Progenitor cell of endocrine pancreas (in vitro differentiated cells): ENCODE measurements around the gene EVI2A. TPM values are rescaled to one million over a fixed set of nuclear protein-coding genes. Genes with fewer than 3 reads are reported as not detected.

Experiments
- DNase-seq: peaks from one replicate; pipeline ENCODE4 v3.0.0; 2021; ENCODE audit warnings: low spot score; ENCODE audit not compliant: unreplicated experiment
- H3K27ac Mint-ChIP-seq: 2 replicates; pipeline ENCODE4 v1.8.0; 2021; ENCODE audit warnings: mild to moderate bottlenecking, moderate library complexity, mixed read lengths
- H3K27me3 Mint-ChIP-seq: 2 replicates; pipeline ENCODE4 v1.8.0; 2021; ENCODE audit warnings: mixed read lengths
- H3K36me3 Mint-ChIP-seq: 2 replicates; pipeline ENCODE4 v1.8.0; 2022; ENCODE audit warnings: mixed read lengths; ENCODE audit not compliant: insufficient read depth
- H3K4me1 Mint-ChIP-seq: 2 replicates; pipeline ENCODE4 v1.8.0; 2021; ENCODE audit warnings: low read depth, mixed read lengths
- H3K4me3 Mint-ChIP-seq: 2 replicates; pipeline ENCODE4 v1.8.0; 2021; ENCODE audit warnings: low read depth, mild to moderate bottlenecking, moderate library complexity, mixed read lengths
- H3K9me3 Mint-ChIP-seq: 2 replicates; pipeline ENCODE4 v1.8.0; 2021; ENCODE audit warnings: low read depth, mixed read lengths
- CTCF ChIP-seq: fragments of 200-600 bp; sonication (generic); IDR thresholded peaks from one replicate; pipeline ENCODE4 v1.5.0; 2021; ENCODE audit warnings: antibody characterized with exemption, mild to moderate bottlenecking; ENCODE audit not compliant: unreplicated experiment
- total RNA-seq: library from RNA; stranded (reverse); gene quantifications from 2 replicates; pipeline ENCODE4 v1.2.1, GENCODE V29; 2021

EVI2A gene
- total RNA-seq, 1 donor from 2014 or later = not detected

- H3K4me3 Mint-ChIP-seq = no peak overlapping the region
- H3K9me3 Mint-ChIP-seq = no peaks in the 10 kb centered on the region
- H3K27me3 Mint-ChIP-seq = no peaks in the 10 kb centered on the region
- no peak for TF ChIP-seq CTCF
- H3K36me3 Mint-ChIP-seq = peaks cover 11% of the 10 kb centered on the region
- no peaks in the 10 kb centered on the region for H3K4me1 Mint-ChIP-seq
- no peak for DNase-seq
- H3K27ac Mint-ChIP-seq = peak overlapping the region; percentile 56
Measured at GRCh38 chr17:31328160-31328535, 6.7 kb upstream of the EVI2A start.

- no peaks in the 10 kb centered on the region for H3K9me3 Mint-ChIP-seq
- no peak overlapping the region for H3K4me3 Mint-ChIP-seq
- H3K4me1 Mint-ChIP-seq = no peaks in the 10 kb centered on the region
- no peak for DNase-seq
- H3K27me3 Mint-ChIP-seq = no peaks in the 10 kb centered on the region
- peak overlapping the region; percentile 56 for H3K27ac Mint-ChIP-seq
- H3K36me3 Mint-ChIP-seq = peaks cover 13% of the 10 kb centered on the region
- no peak for TF ChIP-seq CTCF
Measured at GRCh38 chr17:31327534-31328159, 6.2 kb upstream of the EVI2A start.

GRCh38 chr17:31323551-31323950, 2.1 kb upstream of the EVI2A start:
- no peaks in the 10 kb centered on the region for H3K27me3 Mint-ChIP-seq
- no peaks in the 10 kb centered on the region for H3K4me1 Mint-ChIP-seq
- H3K36me3 Mint-ChIP-seq = peaks cover 10% of the 10 kb centered on the region
- no peak for TF ChIP-seq CTCF
- no peak for DNase-seq
- H3K4me3 Mint-ChIP-seq = no peak overlapping the region
- no peaks in the 10 kb centered on the region for H3K9me3 Mint-ChIP-seq
- H3K27ac Mint-ChIP-seq = peak overlapping the region; percentile 1

- H3K4me3 Mint-ChIP-seq = no peak overlapping the region
- TF ChIP-seq CTCF = no peak
- no peaks in the 10 kb centered on the region for H3K9me3 Mint-ChIP-seq
- H3K4me1 Mint-ChIP-seq = peaks cover 6% of the 10 kb centered on the region
- no peak overlapping the region for H3K27ac Mint-ChIP-seq
- no peak for DNase-seq
- no peaks in the 10 kb centered on the region for H3K27me3 Mint-ChIP-seq
- peaks cover 6% of the 10 kb centered on the region for H3K36me3 Mint-ChIP-seq
Measured at GRCh38 chr17:31321966-31322365, 544 bp upstream of the EVI2A start.

- Mint-ChIP-seq H3K27me3 (no peaks in the 10 kb centered on the region), H3K9me3 (no peaks in the 10 kb centered on the region), H3K36me3 (peaks cover 2% of the 10 kb centered on the region), H3K4me1 (peaks cover 8% of the 10 kb centered on the region), H3K27ac (no peak overlapping the region), H3K4me3 (no peak overlapping the region)
- DNase-seq = no peak
- no peak for TF ChIP-seq CTCF
Measured at GRCh38 chr17:31320791-31321190, 631 bp downstream of the EVI2A start.
